NB4 (cell line): ENCODE results near the gene OR6C2.
"Not testable (repeated sequence)": the region's sequence is repeated elsewhere in the genome, so short reads cannot be mapped to it uniquely, and the experiment has no call there.

Experiments
- DNase-seq: peaks from one replicate; pipeline ENCODE4 v3.0.0; 2010; ENCODE audit warnings: low read depth
- H3K4me3 ChIP-seq: one replicate; pipeline ENCODE4 v1.5.1; 2011; ENCODE audit warnings: mild to moderate bottlenecking, low read depth, low read length, moderate library complexity
- CTCF ChIP-seq: IDR thresholded peaks from one replicate; pipeline ENCODE4 v1.5.1; 2012; ENCODE audit warnings: low read depth, low read length
- MYC ChIP-seq: IDR thresholded peaks from 2 replicates; pipeline ENCODE4 v1.6.1; 2011; ENCODE audit warnings: low read depth, low read length
- POLR2A ChIP-seq: IDR thresholded peaks from 2 replicates; pipeline ENCODE4 v1.6.1; 2011; ENCODE audit warnings: mild to moderate bottlenecking; ENCODE audit not compliant: insufficient read length; ENCODE audit errors: extremely low read depth
- TF ChIP-seq, protein P1 (sequence below): IDR thresholded peaks from 2 replicates; pipeline ENCODE4 v1.6.1; 2011; ENCODE audit warnings: low read depth, low read length

OR6C2 gene

GRCh38 chr12:55446326-55446725 lies 2.5 kb downstream of the OR6C2 start:
- TF ChIP-seq POLR2A (no peak), MYC (no peak), CTCF (no peak)
- TF ChIP-seq, protein P1, sequence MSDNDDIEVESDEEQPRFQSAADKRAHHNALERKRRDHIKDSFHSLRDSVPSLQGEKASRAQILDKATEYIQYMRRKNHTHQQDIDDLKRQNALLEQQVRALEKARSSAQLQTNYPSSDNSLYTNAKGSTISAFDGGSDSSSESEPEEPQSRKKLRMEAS, result no peak
- no peak overlapping the region for H3K4me3 ChIP-seq
- no peak for DNase-seq

DNA sequence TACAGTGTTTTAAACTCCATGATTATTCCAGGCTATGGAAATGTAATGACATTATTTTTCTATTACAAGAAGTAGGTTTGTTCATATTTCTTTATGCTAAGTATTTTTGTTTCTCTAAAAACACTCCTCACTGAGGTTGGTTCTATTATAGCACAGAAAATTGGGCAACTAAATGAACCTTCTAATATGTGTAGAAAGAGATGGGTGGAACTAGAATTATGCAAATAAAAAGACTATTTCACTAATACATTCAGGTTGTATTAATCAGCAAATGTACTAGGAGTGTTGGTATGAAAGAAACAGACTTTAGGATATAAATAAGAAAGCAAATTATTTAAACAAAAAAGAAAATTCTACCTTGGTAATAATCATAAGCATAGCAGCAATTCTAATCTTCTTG lies 4.9 kb downstream of the OR6C2 start:
- no peak overlapping the region for H3K4me3 ChIP-seq
- DNase-seq, result no peak
- no peak for TF ChIP-seq MYC
- TF ChIP-seq, protein P1, result no peak
- TF ChIP-seq CTCF, result no peak
- TF ChIP-seq POLR2A, result no peak

DNA sequence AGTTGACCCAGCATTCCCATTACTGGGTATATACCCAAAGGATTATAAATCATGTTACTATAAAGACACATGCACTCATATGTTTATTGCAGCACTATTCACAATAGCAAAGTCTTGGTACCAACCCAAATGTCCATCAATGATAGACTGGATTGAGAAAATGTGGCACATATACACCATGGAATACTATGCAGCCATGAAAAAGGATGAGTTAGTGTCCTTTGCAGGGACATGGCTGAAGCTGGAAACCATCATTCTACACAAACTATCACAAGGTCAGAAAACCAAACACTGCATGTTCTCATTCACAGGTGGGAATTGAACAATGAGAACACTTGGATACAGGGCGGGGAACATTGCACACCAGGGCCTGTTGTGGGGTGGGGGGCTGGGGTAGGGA lies 21.1 kb downstream of the OR6C2 start:
- H3K4me3 ChIP-seq, DNase-seq: not testable (repeated sequence)

DNA sequence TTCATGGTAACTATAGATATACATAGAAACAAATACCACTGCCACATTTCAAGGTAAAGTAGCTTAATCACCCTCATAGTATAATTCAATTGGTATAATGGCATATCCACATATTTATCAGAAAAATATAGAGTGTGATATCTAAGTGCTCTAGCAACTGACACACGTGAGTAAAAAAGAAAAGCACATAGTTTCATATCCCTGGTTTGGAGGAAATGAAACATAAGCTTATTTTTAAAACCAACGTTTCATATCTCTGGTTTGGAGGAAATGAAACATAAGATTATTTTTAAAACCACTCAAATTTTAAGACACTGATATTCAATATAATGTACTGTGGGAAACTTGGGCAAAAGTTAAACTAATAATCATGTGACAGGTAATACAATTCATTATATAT lies 24.0 kb downstream of the OR6C2 start:
- TF ChIP-seq CTCF, result no peak
- TF ChIP-seq, protein P1, result no peak
- no peak for TF ChIP-seq MYC
- TF ChIP-seq POLR2A, result no peak
- no peak overlapping the region for H3K4me3 ChIP-seq
- DNase-seq, result no peak

DNA sequence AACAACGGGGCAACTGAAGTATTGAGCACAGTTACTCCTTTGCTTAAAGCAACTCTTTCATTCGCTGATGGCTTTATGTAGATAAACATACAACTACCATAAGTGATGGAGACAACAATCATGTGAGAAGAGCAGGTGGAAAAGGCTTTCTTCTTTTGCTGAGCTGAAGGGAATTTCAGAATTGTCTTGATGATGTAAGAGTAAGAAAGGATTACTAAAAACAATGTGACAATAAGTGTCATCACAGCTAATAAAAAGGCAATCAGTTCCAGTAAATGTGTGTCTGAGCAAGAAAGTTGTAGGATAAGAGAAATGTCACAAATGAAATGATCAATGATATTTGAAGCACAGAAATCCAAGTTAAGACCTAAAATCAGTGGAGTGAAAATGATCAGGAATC lies 25.4 kb downstream of the OR6C2 start:
- no peak for DNase-seq
- TF ChIP-seq, protein P1, result no peak
- TF ChIP-seq CTCF (no peak), POLR2A (no peak), MYC (no peak)
- no peak overlapping the region for H3K4me3 ChIP-seq

GRCh38 chr12:55470088-55470829 lies 26.4 kb downstream of the OR6C2 start, which contains the start of gene OR6C70:
OR6C70 (minus strand) TSS chr12:55470138; CDS start chr12:55470138, 0 bp downstream.
- TF ChIP-seq CTCF (no peak), POLR2A (no peak), MYC (no peak)
- TF ChIP-seq, protein P1, result no peak
- no peak within 1 kb of the TSS for H3K4me3 ChIP-seq
- no peak for DNase-seq
